ENCODE results near the gene RRM2.
"Not testable (repeated sequence)": the region's sequence is repeated elsewhere in the genome, so short reads cannot be mapped to it uniquely, and the experiment has no call there.

The RRM2 gene

GRCh38 chr2:10135296-10136089 lies 13.0 kb downstream of the RRM2 start:
- DNase-seq, result no peak

GRCh38 chr2:10136101-10136934 lies 13.8 kb downstream of the RRM2 start:
- DNase-seq, result no peak

- DNase-seq, result no peak
These were observed 14.7 kb downstream of the RRM2 start for GRCh38 chr2:10137053-10137843.

GRCh38 chr2:10139536-10139935 lies 17.0 kb downstream of the RRM2 start:
- no peak for DNase-seq

- DNase-seq, result no peak
These were observed 18.5 kb downstream of the RRM2 start for GRCh38 chr2:10140841-10141610.

GRCh38 chr2:10141736-10142639 lies 19.4 kb downstream of the RRM2 start:
- DNase-seq, result peak; percentile 29

- DNase-seq, result no peak
These were observed 20.1 kb downstream of the RRM2 start for GRCh38 chr2:10142640-10142965.

GRCh38 chr2:10144771-10145518 lies 22.4 kb downstream of the RRM2 start:
- no peak for DNase-seq

- DNase-seq, result no peak
These were observed 23.2 kb downstream of the RRM2 start for GRCh38 chr2:10145519-10146357.

- DNase-seq, result no peak
These were observed 23.9 kb downstream of the RRM2 start for GRCh38 chr2:10146366-10147005.

- not testable (repeated sequence) for DNase-seq
These were observed 24.6 kb downstream of the RRM2 start for GRCh38 chr2:10147050-10147660.

GRCh38 chr2:10148268-10148667 lies 25.7 kb downstream of the RRM2 start:
- DNase-seq, result no peak

- no peak for DNase-seq
These were observed 27.1 kb downstream of the RRM2 start for GRCh38 chr2:10149635-10150034.

- DNase-seq, result no peak
These were observed 27.9 kb downstream of the RRM2 start for GRCh38 chr2:10150436-10150835.

- no peak for DNase-seq
These were observed 28.9 kb downstream of the RRM2 start for GRCh38 chr2:10151462-10151861.

- no peak for DNase-seq
These were observed 34.8 kb downstream of the RRM2 start for GRCh38 chr2:10157293-10157692.

- DNase-seq, result no peak
These were observed 36.1 kb downstream of the RRM2 start for GRCh38 chr2:10158681-10159080.

GRCh38 chr2:10159086-10159485 lies 36.5 kb downstream of the RRM2 start:
- no peak for DNase-seq

- DNase-seq, result no peak
These were observed 37.1 kb downstream of the RRM2 start for GRCh38 chr2:10159581-10160131.
